ENCODE measurements around the gene ST14.
"Not testable (repeated sequence)": the region's sequence is repeated elsewhere in the genome, so short reads cannot be mapped to it uniquely, and the experiment has no call there.

The ST14 gene

GRCh38 chr11:130167146-130167545, 7.6 kb downstream of the ST14 start:
- peaks cover 63% of the 10 kb centered on the region for H3K27me3 Mint-ChIP-seq
- ATAC-seq, result no peak
- H3K27ac Mint-ChIP-seq, result no peak overlapping the region
- DNase-seq, result no peak
- no peak overlapping the region for H3K4me3 Mint-ChIP-seq
- H3K4me1 Mint-ChIP-seq, result no peaks in the 10 kb centered on the region
- H3K9me3 Mint-ChIP-seq, result no peaks in the 10 kb centered on the region

- peaks cover 54% of the 10 kb centered on the region for H3K27me3 Mint-ChIP-seq
- H3K27ac Mint-ChIP-seq, result no peak overlapping the region
- no peaks in the 10 kb centered on the region for H3K9me3 Mint-ChIP-seq
- DNase-seq (no peak), ATAC-seq (no peak)
- no peaks in the 10 kb centered on the region for H3K4me1 Mint-ChIP-seq
- no peak overlapping the region for H3K4me3 Mint-ChIP-seq
Measured at GRCh38 chr11:130168105-130168504, 8.5 kb downstream of the ST14 start.

GRCh38 chr11:130170345-130170744, 10.8 kb downstream of the ST14 start:
- Mint-ChIP-seq H3K4me3 (no peak overlapping the region), H3K27ac (no peak overlapping the region), H3K4me1 (no peaks in the 10 kb centered on the region), H3K9me3 (peaks cover 8 to 11% of the 10 kb centered on the region in 2 donors), H3K27me3 (peaks cover 43% of the 10 kb centered on the region)
- no peak for ATAC-seq
- no peak for DNase-seq

- Mint-ChIP-seq H3K4me1 (no peaks in the 10 kb centered on the region), H3K4me3 (no peak overlapping the region), H3K27ac (no peak overlapping the region), H3K27me3 (peaks cover 33% of the 10 kb centered on the region), H3K9me3 (peaks cover 8 to 11% of the 10 kb centered on the region in 2 donors)
- DNase-seq (no peak), ATAC-seq (no peak)
Measured at GRCh38 chr11:130171534-130171933, 12.0 kb downstream of the ST14 start.

GRCh38 chr11:130172001-130172400, 12.4 kb downstream of the ST14 start:
- not testable (repeated sequence) for DNase-seq, H3K4me1 Mint-ChIP-seq, H3K27ac Mint-ChIP-seq, H3K4me3 Mint-ChIP-seq, ATAC-seq
- Mint-ChIP-seq H3K27me3 (peaks cover 30% of the 10 kb centered on the region), H3K9me3 (peaks cover 8 to 11% of the 10 kb centered on the region in 2 donors)

GRCh38 chr11:130174642-130175041, 15.1 kb downstream of the ST14 start:
- Mint-ChIP-seq H3K9me3 (peaks cover 8 to 11% of the 10 kb centered on the region in 2 donors), H3K27me3 (peaks cover 23% of the 10 kb centered on the region), H3K4me1 (no peaks in the 10 kb centered on the region), H3K4me3 (no peak overlapping the region), H3K27ac (no peak overlapping the region)
- ATAC-seq, result no peak
- no peak for DNase-seq

- Mint-ChIP-seq H3K27me3 (peaks cover 18% of the 10 kb centered on the region), H3K27ac (no peak overlapping the region), H3K4me1 (no peaks in the 10 kb centered on the region), H3K4me3 (no peak overlapping the region), H3K9me3 (peaks cover 8 to 11% of the 10 kb centered on the region in 2 donors)
- DNase-seq, result no peak
- ATAC-seq, result no peak
Measured at GRCh38 chr11:130175898-130176297, 16.3 kb downstream of the ST14 start.

GRCh38 chr11:130177782-130178181, 18.2 kb downstream of the ST14 start:
- Mint-ChIP-seq H3K4me1 (no peaks in the 10 kb centered on the region), H3K4me3 (no peak overlapping the region), H3K27me3 (peaks cover 13% of the 10 kb centered on the region), H3K9me3 (peaks cover 8 to 11% of the 10 kb centered on the region in 2 donors), H3K27ac (no peak overlapping the region)
- DNase-seq (no peak), ATAC-seq (no peak)

GRCh38 chr11:130178441-130179339, 19.1 kb downstream of the ST14 start:
- Mint-ChIP-seq H3K9me3 (peaks cover 8 to 11% of the 10 kb centered on the region in 2 donors), H3K4me1 (no peaks in the 10 kb centered on the region), H3K4me3 (no peak overlapping the region), H3K27me3 (peaks cover 15% of the 10 kb centered on the region), H3K27ac (no peak overlapping the region)
- ATAC-seq (no peak), DNase-seq (no peak)

GRCh38 chr11:130179396-130180306, 20.1 kb downstream of the ST14 start:
- Mint-ChIP-seq H3K27me3 (peaks cover 21% of the 10 kb centered on the region), H3K27ac (no peak overlapping the region), H3K4me1 (no peaks in the 10 kb centered on the region), H3K9me3 (peaks cover 7% of the 10 kb centered on the region in 2 donors), H3K4me3 (no peak overlapping the region)
- DNase-seq (no peak), ATAC-seq (no peak)

- no peaks in the 10 kb centered on the region for H3K4me1 Mint-ChIP-seq
- peaks cover 16% of the 10 kb centered on the region for H3K27me3 Mint-ChIP-seq
- no peak overlapping the region for H3K4me3 Mint-ChIP-seq
- no peak overlapping the region for H3K27ac Mint-ChIP-seq
- DNase-seq, result no peak
- ATAC-seq, result no peak
- H3K9me3 Mint-ChIP-seq, result no peaks in the 10 kb centered on the region
Measured at GRCh38 chr11:130180491-130180890, 20.9 kb downstream of the ST14 start.

GRCh38 chr11:130180896-130181294, 21.3 kb downstream of the ST14 start:
- DNase-seq (no peak), ATAC-seq (no peak)
- Mint-ChIP-seq H3K4me1 (no peaks in the 10 kb centered on the region), H3K9me3 (no peaks in the 10 kb centered on the region), H3K4me3 (no peak overlapping the region), H3K27ac (no peak overlapping the region), H3K27me3 (peaks cover 15% of the 10 kb centered on the region)

- Mint-ChIP-seq H3K9me3 (no peaks in the 10 kb centered on the region), H3K27ac (peak overlapping the region in 1 of 2 donors; percentile 34), H3K4me3 (no peak overlapping the region), H3K27me3 (peaks cover 15% of the 10 kb centered on the region), H3K4me1 (no peaks in the 10 kb centered on the region)
- DNase-seq, result no peak
- no peak for ATAC-seq
Measured at GRCh38 chr11:130181295-130182272, 22.0 kb downstream of the ST14 start.

- no peaks in the 10 kb centered on the region for H3K9me3 Mint-ChIP-seq
- no peak overlapping the region for H3K4me3 Mint-ChIP-seq
- no peak for DNase-seq
- H3K27ac Mint-ChIP-seq, result no peak overlapping the region
- no peak for ATAC-seq
- H3K4me1 Mint-ChIP-seq, result no peaks in the 10 kb centered on the region
- peaks cover 15% of the 10 kb centered on the region for H3K27me3 Mint-ChIP-seq
Measured at GRCh38 chr11:130183878-130184610, 24.5 kb downstream of the ST14 start.

All from stimulated activated naive CD8-positive, alpha-beta T cell treated with anti-CD3 and anti-CD28 coated beads, Interleukin-15, amount 100 ng/mL, for 72 hours (primary cell).